ENCODE measurements around the gene LGALS14.

LGALS14 gene

GRCh38 chr19:39681416-39681815 is 22.9 kb upstream of the LGALS14 start:
- TF ChIP-seq CTCF (IDR thresholded peaks at IDR 0.05): no peak

- no peak for TF ChIP-seq CTCF (IDR thresholded peaks at IDR 0.05)
Measured at GRCh38 chr19:39684267-39684666, 20.0 kb upstream of the LGALS14 start.

GRCh38 chr19:39686739-39687138 is 17.5 kb upstream of the LGALS14 start:
- TF ChIP-seq CTCF (IDR thresholded peaks at IDR 0.05): no peak

- TF ChIP-seq CTCF (IDR thresholded peaks at IDR 0.05): no peak
Measured at GRCh38 chr19:39692166-39692565, 12.1 kb upstream of the LGALS14 start.

GRCh38 chr19:39692822-39693221 is 11.5 kb upstream of the LGALS14 start:
- no peak for TF ChIP-seq CTCF (IDR thresholded peaks at IDR 0.05)

GRCh38 chr19:39695759-39696158 is 8.5 kb upstream of the LGALS14 start:
- no peak for TF ChIP-seq CTCF (IDR thresholded peaks at IDR 0.05)

GRCh38 chr19:39696387-39696786 is 7.9 kb upstream of the LGALS14 start:
- TF ChIP-seq CTCF (IDR thresholded peaks at IDR 0.05): no peak

GRCh38 chr19:39698535-39698934 is 5.7 kb upstream of the LGALS14 start:
- TF ChIP-seq CTCF (IDR thresholded peaks at IDR 0.05): no peak
